HG03064 (cell line): Measurements from ENCODE around the gene PRSS27.

Experiments
- ATAC-seq: cut with Tn5 transposase; IDR thresholded peaks from one replicate; pipeline ENCODE4 v1.9.1; 2021; ENCODE audit warnings: low read depth; ENCODE audit not compliant: unreplicated experiment

The PRSS27 gene

GRCh38 chr16:2711370-2712062 is 8.5 kb downstream of the PRSS27 start:
- ATAC-seq: no peak

- ATAC-seq: no peak
These were observed 9.3 kb downstream of the PRSS27 start for GRCh38 chr16:2710711-2711231.

DNA sequence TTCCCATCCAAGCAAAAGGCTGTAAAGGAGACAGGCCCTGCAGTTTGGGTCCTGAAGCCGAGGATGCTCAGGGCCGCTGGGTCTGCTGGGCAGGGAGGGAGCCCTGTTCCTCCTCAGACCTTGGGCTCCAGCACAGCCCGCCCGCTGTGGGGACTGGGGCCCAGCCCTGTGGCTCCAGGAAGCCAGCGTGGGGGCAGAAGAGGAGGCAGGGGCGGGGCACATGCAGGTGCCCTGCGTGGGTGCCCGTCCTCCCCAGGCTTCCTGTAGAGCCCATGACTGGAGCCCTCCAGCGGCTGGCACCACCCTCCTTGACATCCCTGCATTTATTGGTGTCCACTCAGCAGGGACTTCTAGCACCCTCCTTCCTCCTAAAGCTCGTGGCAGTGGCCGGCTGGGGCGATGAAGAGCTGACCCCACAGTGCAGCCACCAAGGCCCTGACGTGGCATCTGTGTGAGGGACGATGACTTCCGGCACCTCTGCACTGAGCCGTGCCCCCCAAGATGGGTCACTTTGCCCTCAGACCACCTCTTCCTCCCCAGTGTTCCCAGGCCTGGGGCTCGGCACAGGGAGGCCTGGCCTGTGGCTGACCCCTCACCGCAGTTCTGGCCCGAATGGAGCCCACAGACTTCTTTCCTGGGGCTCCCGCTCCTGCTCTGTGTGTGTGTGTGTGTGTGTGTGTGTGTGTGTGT is 9.9 kb downstream of the PRSS27 start:
- no peak for ATAC-seq

- ATAC-seq: no peak
These were observed 10.4 kb downstream of the PRSS27 start for GRCh38 chr16:2709588-2709984.

GRCh38 chr16:2708955-2709587 is 11.0 kb downstream of the PRSS27 start:
- no peak for ATAC-seq

GRCh38 chr16:2708290-2708639 is 11.8 kb downstream of the PRSS27 start:
- ATAC-seq: no peak

DNA sequence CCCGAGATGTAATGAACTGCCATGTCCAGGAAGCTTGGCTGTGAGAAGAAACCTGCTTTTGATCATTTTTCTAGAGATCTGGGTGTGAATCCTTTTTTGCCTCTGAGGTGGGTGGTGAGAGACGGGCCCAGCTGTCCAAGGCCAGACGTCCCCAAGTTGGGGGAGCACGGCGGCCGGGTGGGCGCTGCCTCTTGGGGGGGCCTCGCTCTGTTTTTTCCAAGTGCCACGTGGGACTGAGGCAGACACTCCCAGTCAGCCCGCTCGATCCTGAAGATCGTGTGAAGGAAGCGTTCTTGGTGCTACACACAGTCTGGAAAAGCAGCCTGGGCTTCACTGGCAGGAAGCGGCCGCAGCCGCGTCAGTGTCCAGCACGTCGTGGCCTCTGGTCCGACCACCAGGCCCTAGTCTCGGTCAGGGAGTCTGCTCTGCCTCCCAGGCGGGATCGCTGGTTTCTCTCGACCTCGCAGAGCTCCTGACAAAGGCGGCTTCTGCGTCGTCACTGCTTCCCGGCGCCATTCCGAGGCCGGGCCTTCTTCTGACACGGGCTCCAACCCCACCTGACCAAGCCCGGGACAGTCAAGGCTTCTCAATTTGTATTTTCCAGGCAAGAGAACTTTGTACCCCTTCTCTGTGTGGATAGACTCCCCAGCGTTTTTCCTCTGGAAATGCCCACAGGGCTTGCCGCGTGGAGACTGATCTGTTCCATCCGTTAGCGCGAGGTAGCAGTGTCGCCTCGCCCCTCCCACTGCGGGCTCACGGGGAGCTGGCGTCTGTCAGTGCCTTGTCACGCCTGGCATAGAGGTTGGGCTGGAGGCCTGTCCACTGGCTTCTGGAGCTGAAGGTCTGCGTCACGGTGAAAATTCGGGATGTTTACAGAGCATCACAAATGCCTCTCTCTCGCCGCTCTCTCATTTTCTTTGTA is 12.4 kb downstream of the PRSS27 start:
- no peak for ATAC-seq

DNA sequence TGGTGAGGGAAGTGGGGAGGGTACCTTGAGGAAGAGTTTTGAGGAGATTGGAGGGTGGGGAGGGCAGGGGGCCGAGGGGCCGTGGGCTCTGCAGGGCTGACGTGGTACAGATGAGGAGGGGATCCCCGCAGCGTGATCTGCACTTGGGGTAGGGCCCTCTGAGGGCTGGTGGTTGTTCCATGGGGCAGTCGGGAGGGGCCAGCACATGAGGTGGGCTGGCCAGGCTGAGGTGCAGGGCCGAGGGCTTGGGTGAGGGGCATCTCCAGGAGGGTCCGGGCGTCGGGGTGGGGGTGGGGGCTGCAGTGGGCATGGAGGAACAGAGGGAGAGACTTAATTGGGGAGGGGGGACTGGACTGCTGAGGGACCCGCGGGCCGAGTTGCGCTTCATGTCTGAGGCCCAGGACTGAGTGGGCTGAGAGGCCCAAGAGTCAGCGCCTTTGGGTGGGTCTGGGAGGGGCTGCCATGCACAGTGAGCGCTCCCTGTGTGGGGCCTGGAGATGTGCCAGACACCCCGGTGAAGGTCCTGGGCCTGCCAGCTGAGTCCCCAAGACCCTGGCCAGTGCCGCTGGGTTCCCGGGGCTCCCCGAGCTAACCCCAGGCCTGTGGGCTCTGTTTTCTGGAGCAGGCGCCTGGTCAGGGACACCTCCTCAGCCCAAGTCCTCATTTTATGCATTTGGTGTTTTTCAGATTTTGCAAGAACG is 13.3 kb downstream of the PRSS27 start:
- no peak for ATAC-seq

DNA sequence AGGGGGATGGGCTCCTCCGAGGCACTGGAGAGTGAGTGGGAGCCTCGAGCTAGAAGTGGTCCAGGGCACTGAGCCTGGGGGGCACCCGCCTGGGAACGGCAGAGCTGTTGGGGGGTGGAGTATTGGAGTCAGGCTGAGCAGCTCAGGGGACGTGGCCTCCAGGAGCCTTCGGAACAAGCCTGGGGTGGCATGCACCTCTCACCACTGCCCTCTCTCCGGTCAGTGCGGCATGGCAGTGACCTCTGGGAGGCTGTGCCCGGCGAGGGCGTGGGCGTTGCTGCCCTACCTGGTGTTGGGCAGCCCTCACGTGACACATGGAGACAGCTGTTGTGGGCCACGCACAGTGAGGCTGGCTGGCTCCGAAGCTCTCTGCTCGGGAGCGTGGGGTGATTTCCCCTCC is 13.9 kb downstream of the PRSS27 start:
- ATAC-seq: no peak

DNA sequence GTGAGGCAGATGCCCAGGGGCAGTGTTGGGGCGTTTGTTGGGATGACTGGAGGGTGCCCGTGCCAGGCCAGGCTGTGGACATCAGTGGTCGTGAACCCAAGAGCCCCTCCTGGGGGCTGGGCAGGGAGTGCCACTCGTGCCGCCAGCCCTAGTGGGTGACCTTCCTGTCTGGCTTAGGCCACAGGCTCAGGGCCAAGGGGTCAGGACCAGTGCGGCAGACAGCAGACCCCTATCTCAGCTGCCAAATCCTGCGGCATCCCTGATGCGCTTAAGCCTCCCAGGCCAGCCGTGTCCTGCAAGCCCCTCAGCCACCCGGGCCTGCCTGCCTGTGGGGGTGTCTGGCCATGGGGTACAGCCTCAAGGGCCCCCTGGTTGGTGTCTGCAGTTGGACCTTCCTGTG is 14.7 kb downstream of the PRSS27 start:
- ATAC-seq: no peak

GRCh38 chr16:2704983-2705275 is 15.1 kb downstream of the PRSS27 start:
- no peak for ATAC-seq

- ATAC-seq: no peak
These were observed 15.7 kb downstream of the PRSS27 start for GRCh38 chr16:2704166-2704982.

DNA sequence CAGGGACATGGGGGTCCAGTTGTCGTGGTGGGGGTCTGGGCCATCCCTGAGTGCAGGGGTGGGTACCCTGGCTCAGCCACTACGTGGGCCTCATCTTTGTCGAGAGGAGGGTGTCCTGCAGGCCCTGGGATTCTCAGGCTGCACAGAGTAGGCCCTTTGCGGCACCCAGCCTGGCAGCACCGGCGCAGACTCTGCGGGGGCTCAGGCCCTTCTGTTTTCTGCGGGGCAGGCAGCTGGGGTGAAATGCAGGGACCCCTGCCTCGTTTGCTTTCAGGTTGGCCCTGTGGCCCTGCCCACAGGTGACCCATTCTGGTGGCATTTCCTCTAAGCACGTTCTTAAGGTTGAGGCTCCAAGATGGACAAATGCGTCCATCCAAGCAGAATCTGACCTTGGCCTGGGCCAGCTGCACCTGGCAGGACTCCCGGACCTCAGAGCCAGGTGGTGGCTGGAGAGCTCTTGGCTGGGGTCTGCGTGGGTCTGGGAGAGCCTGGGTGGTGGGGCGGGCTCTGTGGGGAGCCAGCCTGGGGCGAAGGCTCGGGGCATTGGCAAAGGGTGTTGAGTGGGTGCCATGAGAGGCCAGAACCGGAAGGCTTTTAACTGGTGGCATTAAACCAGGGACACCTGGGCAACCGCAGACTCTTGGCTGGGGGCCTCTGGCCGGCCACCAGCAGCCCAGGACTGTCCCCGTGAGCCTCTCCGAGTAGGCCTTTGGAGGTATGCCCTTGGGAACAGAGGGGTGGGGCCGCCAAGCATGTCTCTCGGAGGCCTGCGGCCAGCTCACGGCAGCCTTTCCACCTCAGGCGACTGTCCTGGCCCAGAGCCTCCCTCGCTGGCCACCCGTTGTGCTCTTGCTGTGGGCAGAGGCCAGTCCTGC is 16.9 kb downstream of the PRSS27 start:
- no peak for ATAC-seq

DNA sequence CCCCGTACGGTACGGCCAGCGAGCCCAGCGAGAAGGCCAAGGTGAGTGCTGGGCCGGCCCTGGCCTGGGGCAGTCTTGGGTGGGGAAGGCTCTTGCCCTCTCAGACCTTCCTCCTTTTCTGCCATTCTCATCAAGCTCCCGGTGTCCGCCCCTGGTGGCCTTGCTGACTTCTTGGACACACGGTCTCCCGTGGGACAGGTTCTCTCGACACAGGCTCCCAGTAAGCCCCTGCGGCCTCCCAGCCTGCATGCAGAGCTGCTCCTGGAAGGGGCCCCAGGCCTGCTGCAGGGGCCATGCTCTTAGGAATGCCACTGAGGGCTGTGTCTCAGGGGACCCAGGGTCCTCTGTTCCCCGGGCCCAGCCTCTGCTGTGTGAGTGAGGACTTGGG is 17.6 kb downstream of the PRSS27 start:
- ATAC-seq: no peak

DNA sequence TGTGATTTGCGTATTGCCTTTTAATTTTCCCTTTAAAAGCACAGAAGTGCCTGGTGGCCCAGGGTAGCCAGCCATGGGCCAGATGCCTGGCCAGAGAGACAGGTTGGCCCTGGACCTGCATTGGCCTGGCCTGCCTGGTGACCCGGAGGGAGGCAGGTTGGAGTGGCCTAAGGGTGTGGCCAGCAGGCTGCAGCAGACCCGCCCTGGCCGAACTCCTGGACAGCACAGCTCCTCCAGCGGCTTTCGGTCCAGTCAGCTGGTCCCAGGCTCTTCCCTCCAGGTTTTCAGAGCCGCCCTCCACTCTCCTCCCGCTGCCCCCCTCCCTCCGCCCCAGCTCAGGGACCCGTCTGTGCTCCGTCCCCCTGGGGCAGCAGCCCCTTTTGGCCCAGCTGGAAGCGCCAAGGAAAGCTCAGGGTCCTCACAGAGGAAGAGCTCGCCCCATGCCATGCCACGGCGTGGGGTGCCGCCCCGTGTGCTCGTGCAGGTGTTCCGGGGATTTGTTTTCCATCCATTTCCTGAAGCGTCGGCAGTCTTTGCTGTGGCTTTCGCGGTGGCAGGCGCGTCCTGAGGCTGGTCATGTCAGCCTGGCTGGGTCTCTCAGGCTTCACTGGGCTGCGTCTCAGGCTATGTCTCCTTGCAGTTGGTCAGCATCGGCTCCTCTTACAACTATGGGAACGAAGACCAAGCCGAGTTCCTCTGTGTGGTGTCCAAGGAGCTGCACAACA is 18.1 kb downstream of the PRSS27 start:
- no peak for ATAC-seq

- ATAC-seq: no peak
These were observed 18.8 kb downstream of the PRSS27 start for GRCh38 chr16:2701272-2701671.

DNA sequence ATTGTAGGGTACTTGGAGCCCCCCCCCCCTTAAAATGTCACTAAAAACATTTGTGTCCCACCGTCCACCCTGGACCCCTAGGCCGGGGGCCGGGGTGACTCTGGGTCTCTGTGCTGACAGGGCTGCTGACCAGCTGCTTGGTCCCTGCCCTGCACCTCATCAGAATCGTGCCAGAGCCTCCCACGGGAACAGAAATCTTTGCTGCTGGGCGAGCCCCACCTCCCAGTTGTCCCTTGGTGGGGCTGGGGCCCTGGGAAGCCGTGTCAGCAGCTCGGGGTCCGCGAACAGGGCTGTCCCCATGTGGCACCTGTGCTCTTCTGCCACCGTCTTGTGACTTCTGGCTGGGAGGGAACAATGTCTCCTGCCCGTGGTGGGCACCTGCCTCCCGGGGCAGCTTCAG is 19.2 kb downstream of the PRSS27 start:
- ATAC-seq: no peak
